Activated CD4-positive, alpha-beta T cell treated with anti-CD3 and anti-CD28 coated beads for 36 hours (primary cell): ENCODE measurements around the gene TNFRSF14. TPM values are rescaled to one million over a fixed set of nuclear protein-coding genes. Genes with fewer than 3 reads are reported as not detected.

Experiments used
- ATAC-seq: fragments of 200-7000 bp; cut with Tn5 transposase; one replicate; pipeline ENCODE4 v1.10.0; 2021; ENCODE audit warnings: mild to moderate bottlenecking, moderate library complexity
- CTCF ChIA-PET: fragments of 350-600 bp; sonication (Branson Sonifier 250); formaldehyde crosslinking; loops from one replicate; lab custom pipeline; 2021; ENCODE audit warnings: antibody characterized with exemption; lab: Charles Lee
- POLR2A ChIA-PET: fragments of 350-600 bp; sonication (Branson Sonifier 250); formaldehyde crosslinking; loops from one replicate; lab custom pipeline; 2021; ENCODE audit warnings: antibody characterized with exemption, inconsistent platforms; lab: Charles Lee
- DNase-seq: peaks from one replicate; pipeline ENCODE4 v3.0.0-alpha.2; 2020
- H3K27ac Mint-ChIP-seq: one replicate; pipeline ENCODE4 v1.8.0; 2021; ENCODE audit warnings: mixed read lengths
- H3K27me3 Mint-ChIP-seq: one replicate; pipeline ENCODE4 v1.8.0; 2021; ENCODE audit warnings: mixed read lengths
- H3K36me3 Mint-ChIP-seq: one replicate; pipeline ENCODE4 v1.8.0; 2021; ENCODE audit warnings: low read depth, mixed read lengths
- H3K4me1 Mint-ChIP-seq: one replicate; pipeline ENCODE4 v1.8.0; 2021; ENCODE audit warnings: mixed read lengths
- H3K4me3 Mint-ChIP-seq: one replicate; pipeline ENCODE4 v1.8.0; 2021; ENCODE audit warnings: mild to moderate bottlenecking, moderate library complexity, mixed read lengths
- H3K9me3 Mint-ChIP-seq: one replicate; pipeline ENCODE4 v1.8.0; 2021; ENCODE audit warnings: low read depth, mixed read lengths
- intact Hi-C, 2 experiments: fragments of 100-400 bp; cut with DNase I in 1 of 2; cut with micrococcal nuclease in 1 of 2; formaldehyde crosslinking; loops; one replicate each; pipeline versions ENCODE4 v1.14.2 to v1.15.1; 2022 to 2024; cut with DNase I, micrococcal nuclease
- total RNA-seq, 2 experiments: library from RNA; stranded (reverse); gene quantifications; one replicate each; pipeline ENCODE4 v1.2.3, GENCODE V29; 2021

The TNFRSF14 gene
- total RNA-seq, 2 experiments from 2014 or later: 135 to 145 TPM

GRCh38 chr1:2612591-2613365 lies 56.6 kb downstream of the TNFRSF14 start:
- ChIA-PET CTCF (no interaction called here), POLR2A (no interaction called here)
- DNase-seq: no peak
- H3K36me3 Mint-ChIP-seq: peaks cover 2% of the 10 kb centered on the region
- no peaks in the 10 kb centered on the region for H3K27me3 Mint-ChIP-seq
- intact Hi-C loops: no loop called here
- no peaks in the 10 kb centered on the region for H3K4me1 Mint-ChIP-seq
- no peak for ATAC-seq
- no peak overlapping the region for H3K27ac Mint-ChIP-seq
- H3K9me3 Mint-ChIP-seq: peaks cover 21% of the 10 kb centered on the region
- H3K4me3 Mint-ChIP-seq: no peak overlapping the region

Other genes with a start within 250 kb of the TNFRSF14 start
- 1 to 10 TPM; 5.1 to 6.1 TPM for gene MORN1, start 164.8 kb upstream of the TNFRSF14 start, total RNA-seq
- 100 to 1,000 TPM; 146 to 152 TPM for gene RER1, start 164.5 kb upstream of the TNFRSF14 start, total RNA-seq
- gene PEX10, start 143.8 kb upstream of the TNFRSF14 start, total RNA-seq: 10 to 100 TPM; 15.1 to 17.7 TPM
- gene PLCH2, start 80.1 kb upstream of the TNFRSF14 start, total RNA-seq: 1 to 10 TPM; 5.1 to 6.3 TPM
- 10 to 100 TPM; 32.4 to 39.2 TPM for gene PANK4, start 29.8 kb upstream of the TNFRSF14 start, total RNA-seq
- under 1 TPM in 1 of 2 experiments, not detected in 1; 0.14 TPM for gene HES5, start 26.1 kb upstream of the TNFRSF14 start, total RNA-seq
- gene PRXL2B, start 30.4 kb downstream of the TNFRSF14 start, total RNA-seq: 10 to 100 TPM; 23.7 to 36.8 TPM
- 1 to 10 TPM in 1 of 2 experiments, under 1 TPM in 1; 0.97 to 1.4 TPM for gene MMEL1, start 76.6 kb downstream of the TNFRSF14 start, total RNA-seq
- 1 to 10 TPM; 1.3 TPM for gene TTC34, start 245.3 kb downstream of the TNFRSF14 start, total RNA-seq